T-helper 2 cell treated with Interferon-gamma antibody and Interleukin-4, amounts not matched to agents 100 ng/mL and 5 ng/mL, for 36 hours (primary cell): ENCODE measurements around the gene RPS19BP1. TPM values are rescaled to one million over a fixed set of nuclear protein-coding genes. Genes with fewer than 3 reads are reported as not detected.

ENCODE experiments used
- intact Hi-C: fragments of 100-400 bp; cut with micrococcal nuclease; formaldehyde crosslinking; loops from one replicate; pipeline ENCODE4 v1.15.1; 2023
- total RNA-seq: library from RNA; stranded (reverse); gene quantifications from 2 replicates; pipeline ENCODE4 v1.2.3, GENCODE V29; 2022

The RPS19BP1 gene
- 67.1 and 67.7 TPM in 2 replicates for total RNA-seq

- intact Hi-C loops, result loop anchor here (1.0 to 10.0 kb wide), 8 partner anchors 12 to 814 kb away; partner anchors contain the start of genes ADSL, ATF4, GRAP2 and MIEF1
Observed at GRCh38 chr22:39532215-39533073, at the start of gene RPS19BP1. RPS19BP1 (minus strand) TSS chr22:39532748; CDS start chr22:39532738, 10 bp downstream.

- intact Hi-C loops, result no loop called here
Observed at GRCh38 chr22:39581303-39581702, 48.8 kb upstream of the RPS19BP1 start.

GRCh38 chr22:39580795-39581194 lies 48.2 kb upstream of the RPS19BP1 start:
- intact Hi-C loops, result no loop called here

GRCh38 chr22:39580006-39580441 lies 47.5 kb upstream of the RPS19BP1 start:
- intact Hi-C loops, result no loop called here

GRCh38 chr22:39577900-39578299 lies 45.4 kb upstream of the RPS19BP1 start:
- intact Hi-C loops, result no loop called here

GRCh38 chr22:39577366-39577765 lies 44.8 kb upstream of the RPS19BP1 start:
- intact Hi-C loops, result no loop called here

GRCh38 chr22:39576027-39576426 lies 43.5 kb upstream of the RPS19BP1 start:
- intact Hi-C loops, result no loop called here

- intact Hi-C loops, result no loop called here
Observed at GRCh38 chr22:39575552-39575825, 42.9 kb upstream of the RPS19BP1 start.

GRCh38 chr22:39574779-39575551 lies 42.4 kb upstream of the RPS19BP1 start:
- intact Hi-C loops, result no loop called here

- intact Hi-C loops, result no loop called here
Observed at GRCh38 chr22:39571538-39571937, 39.0 kb upstream of the RPS19BP1 start.

- intact Hi-C loops, result no loop called here
Observed at GRCh38 chr22:39570665-39571064, 38.1 kb upstream of the RPS19BP1 start, which contains the start of gene CACNA1I. CACNA1I (plus strand) TSS chr22:39570753; CDS start chr22:39570753, 0 bp downstream.

GRCh38 chr22:39570226-39570625 lies 37.7 kb upstream of the RPS19BP1 start:
- intact Hi-C loops, result no loop called here

- intact Hi-C loops, result no loop called here
Observed at GRCh38 chr22:39569066-39569465, 36.5 kb upstream of the RPS19BP1 start.

GRCh38 chr22:39568278-39568981 lies 35.9 kb upstream of the RPS19BP1 start:
- intact Hi-C loops, result no loop called here

- intact Hi-C loops, result no loop called here
Observed at GRCh38 chr22:39567135-39567946, 34.8 kb upstream of the RPS19BP1 start.

- intact Hi-C loops, result no loop called here
Observed at GRCh38 chr22:39565414-39565944, 32.9 kb upstream of the RPS19BP1 start.

- intact Hi-C loops, result no loop called here
Observed at GRCh38 chr22:39563571-39564428, 31.3 kb upstream of the RPS19BP1 start.

GRCh38 chr22:39562839-39563489 lies 30.4 kb upstream of the RPS19BP1 start:
- intact Hi-C loops, result no loop called here

- intact Hi-C loops, result no loop called here
Observed at GRCh38 chr22:39560127-39560526, 27.6 kb upstream of the RPS19BP1 start.
